Tibial artery (tissue), 4 donors: ENCODE data around the gene EVI5L.
A peak's percentile ranks its signal among the peaks of the same experiment; 100 is the strongest.

Source experiments
- DNase-seq, 2 donors: peaks; one replicate each; pipeline ENCODE4 v3.0.0-alpha.2; 2019
- H3K27ac ChIP-seq, 2 donors: fragments of 200-600 bp; sonication (generic) in 1 of 2; 1 replicate in 1 of 2; 2 replicates in 1 of 2; pipeline ENCODE4 v1.5.1; 2018 to 2019; ENCODE audit warnings: mild to moderate bottlenecking in 1 of 2
- H3K27me3 ChIP-seq, 2 donors: fragments of 200-600 bp; sonication (generic) in 1 of 2; one replicate each; pipeline versions ENCODE4 v1.5.1 to v1.6.0; 2016 to 2019
- H3K36me3 ChIP-seq, 3 donors: fragments of 200-600 bp; sonication (generic) in 2 of 3; one replicate each; pipeline ENCODE4 v1.5.1; 2016 to 2019; ENCODE audit warnings: mild to moderate bottlenecking in 2 of 3
- H3K4me1 ChIP-seq, 4 donors: fragments of 200-600 bp; sonication (generic) in 2 of 4; 1 replicate in 3 of 4; 2 replicates in 1 of 4; pipeline ENCODE4 v1.5.1; 2016 to 2019
- H3K4me3 ChIP-seq, 2 donors: fragments of 200-600 bp; sonication (generic) in 1 of 2; 1 replicate in 1 of 2; 2 replicates in 1 of 2; pipeline ENCODE4 v1.5.1; 2018 to 2019; ENCODE audit warnings: mild to moderate bottlenecking in 2 of 2
- H3K9me3 ChIP-seq, 3 donors: fragments of 200-600 bp; sonication (generic) in 1 of 3; one replicate each; pipeline ENCODE4 v1.5.1; 2016 to 2019
- intact Hi-C: fragments of 100-400 bp; cut with DNase I; formaldehyde crosslinking; loops from one replicate; pipeline ENCODE4 v1.15.0; 2023; ENCODE audit warnings: low total_unique reads
- TF ChIP-seq, protein P1 (sequence below), 2 experiments: fragments of 200-600 bp in 1 of 2; fragments of 450-650 bp in 1 of 2; IDR thresholded peaks; one replicate each; pipeline ENCODE4 v1.5.1; 2017 to 2019; ENCODE audit warnings: antibody characterized with exemption in 2 of 2, mild to moderate bottlenecking in 1 of 2, moderate library complexity in 1 of 2

EVI5L gene

DNA sequence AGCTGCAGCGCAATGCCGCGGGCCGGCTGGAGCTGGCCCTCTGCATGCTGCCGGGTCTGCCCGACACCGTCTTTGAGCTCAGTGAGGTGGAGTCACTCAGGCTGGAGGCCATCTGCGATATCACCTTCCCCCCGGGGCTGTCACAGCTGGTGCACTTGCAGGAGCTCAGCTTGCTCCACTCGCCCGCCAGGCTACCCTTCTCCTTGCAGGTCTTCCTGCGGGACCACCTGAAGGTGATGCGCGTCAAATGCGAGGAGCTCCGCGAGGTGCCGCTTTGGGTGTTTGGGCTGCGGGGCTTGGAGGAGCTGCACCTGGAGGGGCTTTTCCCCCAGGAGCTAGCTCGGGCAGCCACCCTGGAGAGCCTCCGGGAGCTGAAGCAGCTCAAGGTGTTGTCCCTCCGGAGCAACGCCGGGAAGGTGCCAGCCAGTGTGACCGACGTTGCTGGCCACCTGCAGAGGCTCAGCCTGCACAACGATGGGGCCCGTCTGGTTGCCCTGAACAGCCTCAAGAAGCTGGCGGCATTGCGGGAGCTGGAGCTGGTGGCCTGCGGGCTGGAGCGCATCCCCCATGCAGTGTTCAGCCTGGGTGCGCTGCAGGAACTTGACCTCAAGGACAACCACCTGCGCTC, 69.8 kb downstream of the EVI5L start:
- Histone ChIP-seq H3K27ac (no peak overlapping the region), H3K4me3 (no peak overlapping the region), H3K4me1 (peaks cover 0 to 21% (median 14%) of the 10 kb centered on the region in 4 donors), H3K36me3 (no peaks in the 10 kb centered on the region), H3K27me3 (peaks cover 0 to 22% of the 10 kb centered on the region in 2 donors), H3K9me3 (no peaks in the 10 kb centered on the region)
- intact Hi-C loops, result loop anchor here (5.0 kb wide), 1 partner anchor 48 kb away; no protein-coding TSS in a partner anchor
- TF ChIP-seq, protein P1, sequence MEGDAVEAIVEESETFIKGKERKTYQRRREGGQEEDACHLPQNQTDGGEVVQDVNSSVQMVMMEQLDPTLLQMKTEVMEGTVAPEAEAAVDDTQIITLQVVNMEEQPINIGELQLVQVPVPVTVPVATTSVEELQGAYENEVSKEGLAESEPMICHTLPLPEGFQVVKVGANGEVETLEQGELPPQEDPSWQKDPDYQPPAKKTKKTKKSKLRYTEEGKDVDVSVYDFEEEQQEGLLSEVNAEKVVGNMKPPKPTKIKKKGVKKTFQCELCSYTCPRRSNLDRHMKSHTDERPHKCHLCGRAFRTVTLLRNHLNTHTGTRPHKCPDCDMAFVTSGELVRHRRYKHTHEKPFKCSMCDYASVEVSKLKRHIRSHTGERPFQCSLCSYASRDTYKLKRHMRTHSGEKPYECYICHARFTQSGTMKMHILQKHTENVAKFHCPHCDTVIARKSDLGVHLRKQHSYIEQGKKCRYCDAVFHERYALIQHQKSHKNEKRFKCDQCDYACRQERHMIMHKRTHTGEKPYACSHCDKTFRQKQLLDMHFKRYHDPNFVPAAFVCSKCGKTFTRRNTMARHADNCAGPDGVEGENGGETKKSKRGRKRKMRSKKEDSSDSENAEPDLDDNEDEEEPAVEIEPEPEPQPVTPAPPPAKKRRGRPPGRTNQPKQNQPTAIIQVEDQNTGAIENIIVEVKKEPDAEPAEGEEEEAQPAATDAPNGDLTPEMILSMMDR (IDR thresholded peaks at IDR 0.05), result no peak
- no peak for DNase-seq

DNA sequence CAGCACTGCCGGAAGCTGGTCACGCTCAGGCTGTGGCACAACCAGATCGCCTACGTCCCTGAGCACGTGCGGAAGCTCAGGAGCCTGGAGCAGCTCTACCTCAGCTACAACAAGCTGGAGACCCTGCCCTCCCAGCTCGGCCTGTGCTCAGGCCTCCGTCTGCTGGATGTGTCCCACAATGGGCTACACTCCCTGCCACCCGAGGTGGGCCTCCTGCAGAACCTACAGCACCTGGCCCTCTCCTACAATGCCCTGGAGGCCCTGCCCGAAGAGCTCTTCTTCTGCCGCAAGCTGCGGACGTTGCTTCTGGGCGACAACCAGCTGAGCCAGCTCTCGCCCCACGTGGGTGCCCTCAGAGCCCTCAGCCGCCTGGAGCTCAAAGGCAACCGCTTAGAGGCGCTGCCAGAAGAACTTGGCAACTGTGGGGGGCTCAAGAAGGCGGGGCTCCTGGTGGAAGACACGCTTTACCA, 70.4 kb downstream of the EVI5L start:
- Histone ChIP-seq H3K9me3 (no peaks in the 10 kb centered on the region), H3K27me3 (peaks cover 0 to 16% of the 10 kb centered on the region in 2 donors), H3K4me1 (peaks cover 0 to 26% (median 20%) of the 10 kb centered on the region in 4 donors), H3K4me3 (no peak overlapping the region), H3K27ac (no peak overlapping the region), H3K36me3 (no peaks in the 10 kb centered on the region)
- intact Hi-C loops, result loop anchor here (5.0 kb wide), 1 partner anchor 48 kb away; no protein-coding TSS in a partner anchor
- TF ChIP-seq, protein P1 (IDR thresholded peaks at IDR 0.05), result no peak
- no peak for DNase-seq

DNA sequence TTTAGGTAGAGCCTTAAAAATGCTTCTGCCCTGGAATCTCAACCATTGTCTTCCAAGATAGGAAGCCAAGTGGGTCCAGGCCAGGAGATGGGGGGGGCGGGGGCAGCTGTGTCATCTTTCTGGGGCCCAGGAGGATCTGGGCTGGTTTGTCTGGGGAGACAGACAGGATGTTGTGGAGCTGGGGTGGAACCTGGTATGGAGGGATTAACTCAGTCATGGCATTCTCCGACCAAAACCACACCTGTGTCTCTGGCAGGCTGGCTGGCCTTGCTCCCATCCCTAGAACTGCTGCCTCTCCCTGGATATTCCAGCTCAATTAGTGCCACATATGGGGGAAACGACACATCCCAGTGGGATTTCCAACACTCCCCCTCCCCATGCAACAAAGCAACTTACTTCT, 70.9 kb downstream of the EVI5L start:
- intact Hi-C loops, result loop anchor here (5.0 kb wide), 1 partner anchor 49 kb away; no protein-coding TSS in a partner anchor
- Histone ChIP-seq H3K27me3 (peaks cover 0 to 11% of the 10 kb centered on the region in 2 donors), H3K4me1 (peaks cover 0 to 31% (median 25%) of the 10 kb centered on the region in 4 donors), H3K27ac (no peak overlapping the region), H3K36me3 (peaks cover 0 to 4% (median 3%) of the 10 kb centered on the region in 3 donors), H3K4me3 (no peak overlapping the region), H3K9me3 (no peaks in the 10 kb centered on the region)
- TF ChIP-seq, protein P1 (IDR thresholded peaks at IDR 0.05), result no peak
- DNase-seq, result no peak

- intact Hi-C loops, result loop anchor here (5.0 kb wide), 1 partner anchor 49 kb away; no protein-coding TSS in a partner anchor
- peaks cover 0 to 8% (median 7%) of the 10 kb centered on the region in 3 donors for H3K36me3 ChIP-seq
- peaks cover 0 to 35% (median 28%) of the 10 kb centered on the region in 4 donors for H3K4me1 ChIP-seq
- DNase-seq, result no peak
- H3K9me3 ChIP-seq, result no peaks in the 10 kb centered on the region
- TF ChIP-seq, protein P1 (IDR thresholded peaks at IDR 0.05), result no peak
- H3K4me3 ChIP-seq, result no peak overlapping the region
- peaks cover 0 to 11% of the 10 kb centered on the region in 2 donors for H3K27me3 ChIP-seq
- no peak overlapping the region for H3K27ac ChIP-seq
Observed at GRCh38 chr19:7901337-7901736, 71.3 kb downstream of the EVI5L start.

- Histone ChIP-seq H3K36me3 (peaks cover 0 to 16% (median 12%) of the 10 kb centered on the region in 3 donors), H3K9me3 (no peaks in the 10 kb centered on the region), H3K27me3 (peaks cover 0 to 11% of the 10 kb centered on the region in 2 donors), H3K4me3 (peak overlapping the region; percentile 50 to 76), H3K4me1 (peaks cover 0 to 44% (median 34%) of the 10 kb centered on the region in 4 donors), H3K27ac (peak overlapping the region; percentile 75 to 82)
- TF ChIP-seq, protein P1 (IDR thresholded peaks at IDR 0.05), result no peak
- DNase-seq, result no peak
- intact Hi-C loops, result loop anchor here (5.0 kb wide), 1 partner anchor 51 kb away; no protein-coding TSS in a partner anchor
Observed at GRCh38 chr19:7902796-7903243, 72.8 kb downstream of the EVI5L start.
